ENCODE results near the gene RPS17.

Gene RPS17

GRCh38 chr15:82540055-82540983 lies at the start of gene RPS17:
Gene RPS17, minus strand, starts transcription at chr15:82540457. Its CDS starts 29 bp downstream, at chr15:82540428.
- TF ChIP-seq, protein P1, sequence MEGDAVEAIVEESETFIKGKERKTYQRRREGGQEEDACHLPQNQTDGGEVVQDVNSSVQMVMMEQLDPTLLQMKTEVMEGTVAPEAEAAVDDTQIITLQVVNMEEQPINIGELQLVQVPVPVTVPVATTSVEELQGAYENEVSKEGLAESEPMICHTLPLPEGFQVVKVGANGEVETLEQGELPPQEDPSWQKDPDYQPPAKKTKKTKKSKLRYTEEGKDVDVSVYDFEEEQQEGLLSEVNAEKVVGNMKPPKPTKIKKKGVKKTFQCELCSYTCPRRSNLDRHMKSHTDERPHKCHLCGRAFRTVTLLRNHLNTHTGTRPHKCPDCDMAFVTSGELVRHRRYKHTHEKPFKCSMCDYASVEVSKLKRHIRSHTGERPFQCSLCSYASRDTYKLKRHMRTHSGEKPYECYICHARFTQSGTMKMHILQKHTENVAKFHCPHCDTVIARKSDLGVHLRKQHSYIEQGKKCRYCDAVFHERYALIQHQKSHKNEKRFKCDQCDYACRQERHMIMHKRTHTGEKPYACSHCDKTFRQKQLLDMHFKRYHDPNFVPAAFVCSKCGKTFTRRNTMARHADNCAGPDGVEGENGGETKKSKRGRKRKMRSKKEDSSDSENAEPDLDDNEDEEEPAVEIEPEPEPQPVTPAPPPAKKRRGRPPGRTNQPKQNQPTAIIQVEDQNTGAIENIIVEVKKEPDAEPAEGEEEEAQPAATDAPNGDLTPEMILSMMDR (IDR thresholded peaks at IDR 0.05) = peak; percentile 98

DNA sequence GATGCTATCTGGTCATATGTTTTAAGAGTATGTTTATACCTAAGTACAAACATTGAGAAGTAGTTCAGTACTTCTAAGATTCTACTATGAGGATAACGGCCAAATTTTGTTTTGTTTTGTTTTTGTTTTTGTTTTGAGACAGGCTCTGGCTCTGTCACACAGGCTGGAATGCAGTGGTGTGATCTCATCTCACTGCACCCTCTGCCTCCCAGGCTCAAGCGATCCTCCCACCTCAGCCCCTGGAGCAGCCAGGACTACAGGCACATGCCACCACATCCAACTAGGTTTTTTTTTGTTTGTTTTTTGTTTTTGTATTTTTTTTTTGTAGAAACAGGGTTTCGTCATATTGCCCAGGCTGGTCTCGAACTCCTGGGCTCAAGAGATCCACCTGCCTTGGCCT lies 47.5 kb upstream of the RPS17 start:
- TF ChIP-seq, protein P1 (IDR thresholded peaks at IDR 0.05) = no peak

- TF ChIP-seq, protein P1 (IDR thresholded peaks at IDR 0.05) = no peak
Measured at GRCh38 chr15:82585072-82585471, 44.8 kb upstream of the RPS17 start.

- TF ChIP-seq, protein P1 (IDR thresholded peaks at IDR 0.05) = no peak
Measured at GRCh38 chr15:82580713-82581112, 40.5 kb upstream of the RPS17 start.

DNA sequence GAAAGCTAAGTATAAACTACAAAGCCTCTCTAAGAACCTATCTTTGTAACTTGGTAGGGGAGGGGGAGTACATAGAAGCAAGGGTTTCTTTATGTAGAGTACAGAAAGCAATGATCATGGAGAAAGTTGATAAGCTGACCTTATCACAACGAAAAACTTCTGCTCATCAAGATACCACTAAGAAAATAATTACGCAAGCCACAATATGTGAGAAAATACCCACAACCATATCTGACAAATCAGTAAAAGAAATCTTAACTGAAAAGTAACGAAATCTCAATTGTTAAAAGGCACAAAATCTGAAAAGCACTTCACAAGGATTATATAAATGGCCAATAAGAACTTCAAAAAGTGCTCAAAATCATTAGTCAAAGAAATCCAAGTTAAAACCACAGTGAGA lies 35.1 kb upstream of the RPS17 start:
- TF ChIP-seq, protein P1 (IDR thresholded peaks at IDR 0.05) = no peak

DNA sequence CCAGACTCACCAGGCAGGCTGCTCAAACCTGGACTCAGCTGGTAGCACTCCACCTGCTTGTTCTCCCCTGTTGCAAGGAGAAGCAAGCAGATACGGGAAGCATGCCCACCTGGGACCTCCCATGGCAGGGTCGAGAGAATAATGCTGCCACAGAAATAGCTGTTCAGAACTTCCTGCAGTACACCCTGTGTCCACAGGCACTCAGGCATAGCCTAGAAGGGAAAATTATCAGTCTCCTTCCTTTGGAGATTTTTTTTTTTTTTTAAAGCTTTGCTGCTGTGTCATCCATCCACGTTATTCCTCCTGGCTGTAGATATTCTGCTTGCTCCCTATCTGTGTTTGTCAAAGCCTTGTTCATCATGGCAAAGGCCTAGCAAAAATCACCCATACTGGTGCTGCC lies 32.7 kb upstream of the RPS17 start:
- TF ChIP-seq, protein P1 (IDR thresholded peaks at IDR 0.05) = no peak

DNA sequence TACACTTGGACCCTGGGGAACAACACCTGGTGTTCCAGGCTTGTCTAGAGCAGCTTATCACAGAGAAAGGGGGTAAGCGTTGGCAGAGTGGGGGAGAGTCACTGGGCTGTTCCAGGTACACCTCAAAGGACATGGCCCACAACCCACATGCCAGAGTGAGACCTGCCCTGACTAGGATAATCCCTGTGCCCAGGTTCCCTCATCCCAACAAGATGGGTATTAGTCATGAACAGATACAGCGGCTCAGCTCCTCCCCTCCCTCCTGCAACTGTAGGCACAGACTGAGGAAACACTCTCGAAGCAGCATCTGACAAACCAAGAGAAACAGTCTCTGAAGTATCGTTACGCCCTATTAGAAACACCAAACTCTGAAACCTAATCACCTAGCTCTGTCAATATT lies 32.1 kb upstream of the RPS17 start:
- TF ChIP-seq, protein P1 (IDR thresholded peaks at IDR 0.05) = no peak

Measured in LNCAP (cell line).